Stomach (tissue), 9 donors: ENCODE results near the gene CAMK2N1. TPM values are rescaled to one million over a fixed set of nuclear protein-coding genes. Genes with fewer than 3 reads are reported as not detected.
"Not testable (repeated sequence)": the region's sequence is repeated elsewhere in the genome, so short reads cannot be mapped to it uniquely, and the experiment has no call there.

Experiments used
- DNase-seq, 2 donors: peaks; one replicate each; pipeline versions ENCODE4 v3.0.0 to v3.0.0-alpha.2; 2013 to 2019
- H3K27ac ChIP-seq, 5 donors: fragments of 200-600 bp in 4 of 5; sonication (generic) in 4 of 5; one replicate each; pipeline ENCODE4 v1.5.1; 2013 to 2019; ENCODE audit warnings: mild to moderate bottlenecking in 1 of 5, moderate library complexity in 1 of 5
- H3K27me3 ChIP-seq, 3 donors: fragments of 200-600 bp; sonication (generic); one replicate each; pipeline ENCODE4 v1.5.1; 2017 to 2019; ENCODE audit warnings: mixed run types in 1 of 3
- H3K36me3 ChIP-seq, 4 donors: fragments of 200-600 bp; sonication (generic); 1 replicate in 3 of 4; 2 replicates in 1 of 4; pipeline ENCODE4 v1.5.1; 2016 to 2019
- H3K4me1 ChIP-seq, 4 donors: fragments of 200-600 bp; sonication (generic); one replicate each; pipeline ENCODE4 v1.5.1; 2016 to 2019
- H3K4me3 ChIP-seq, 4 donors: fragments of 200-600 bp; sonication (generic) in 3 of 4; one replicate each; pipeline ENCODE4 v1.5.1; 2016 to 2019; ENCODE audit warnings: mild to moderate bottlenecking in 1 of 4
- H3K9me3 ChIP-seq, 4 donors: fragments of 200-600 bp; sonication (generic); one replicate each; pipeline ENCODE4 v1.5.1; 2016 to 2019
- EP300 ChIP-seq: sonication (generic); formaldehyde crosslinking; IDR thresholded peaks from one replicate; pipeline ENCODE4 v1.6.1; 2017; ENCODE audit warnings: antibody characterized with exemption
- POLR2A ChIP-seq, 4 donors: fragments of 450-650 bp; IDR thresholded peaks; one replicate each; pipeline ENCODE4 v1.6.1; 2016; ENCODE audit warnings: antibody characterized with exemption in 4 of 4, control low read depth in 2 of 4, mild to moderate bottlenecking in 1 of 4, moderate library complexity in 1 of 4
- POLR2AphosphoS5 ChIP-seq, 3 donors: sonication (generic); formaldehyde crosslinking; IDR thresholded peaks; one replicate each; pipeline ENCODE4 v1.6.1; 2016; ENCODE audit warnings: antibody characterized with exemption in 3 of 3
- WGBS, 5 donors: extraction: QIAGEN DNeasy Blood & Tissue Kit in 3 of 5; methylation state at CpG; one replicate each; pipeline versions ENCODE4 v1.1.5 to v1.1.7; 2013 to 2018; 5-methylcytosine and 5-hydroxymethylcytosine counted together
- intact Hi-C: fragments of 100-400 bp; cut with DNase I; formaldehyde crosslinking; loops from one replicate; pipeline ENCODE4 v1.15.1; 2023; ENCODE audit warnings: low total_unique reads
- polyA plus RNA-seq, 3 donors: library from polyadenylated mRNA; stranded (reverse); fragments of 200-250 nt; gene quantifications; one replicate each; pipeline ENCODE4 v1.2.3, GENCODE V29; 2013
- total RNA-seq, 5 donors: library from RNA; depleted of rRNA; stranded (reverse); fragments of >200 nt; gene quantifications; one replicate each; pipeline versions ENCODE4 v1.1.0 to v1.2.3, GENCODE V29; 2014 to 2016
- TF ChIP-seq, protein P1 (sequence below), 7 experiments: fragments of 450-650 bp in 4 of 7; fragments of 200-600 bp in 3 of 7; sonication (generic) in 3 of 7; IDR thresholded peaks; one replicate each; pipeline ENCODE4 v1.5.1; 2016 to 2019; ENCODE audit warnings: antibody characterized with exemption in 7 of 7, control low read depth in 2 of 7, mild to moderate bottlenecking in 1 of 7
- donor health status: healthy with polysubstance abuse.
- donor health status: Bipolar disorder and iron deficiency.
- donor health status: healthy.

The CAMK2N1 gene
- total and polyA plus RNA-seq, 8 donors = 8.2 to 195 (median 12.9) TPM

DNA sequence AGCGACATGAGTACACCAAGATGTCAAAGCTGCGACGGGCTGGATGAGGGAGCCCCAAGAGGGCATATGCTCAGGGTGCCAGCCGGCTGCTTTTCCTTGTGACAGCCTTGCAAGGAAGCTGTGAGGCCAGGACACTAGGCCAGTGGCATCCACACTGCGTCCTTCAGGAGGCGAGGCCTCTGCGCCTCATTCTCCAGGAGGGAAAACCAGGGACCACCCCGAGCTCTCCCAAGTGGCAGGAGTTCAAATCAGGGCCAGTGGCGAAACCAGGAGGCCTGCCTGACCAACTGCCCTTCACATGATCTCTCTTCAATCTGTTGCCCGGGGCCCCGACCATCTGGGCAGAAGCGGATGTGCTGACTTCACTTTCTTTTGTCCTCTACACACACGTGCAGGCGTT lies 13.7 kb upstream of the CAMK2N1 start:
- intact Hi-C loops = loop anchor here (10.0 kb wide), 1 partner anchor 585 kb away; no protein-coding TSS in a partner anchor
- Histone ChIP-seq H3K36me3 (peaks cover 41 to 78% (median 75%) of the 10 kb centered on the region in 4 donors), H3K27me3 (no peaks in the 10 kb centered on the region), H3K4me1 (peaks cover 0 to 26% (median 5%) of the 10 kb centered on the region in 4 donors), H3K9me3 (no peaks in the 10 kb centered on the region), H3K27ac (no peak overlapping the region), H3K4me3 (no peak overlapping the region)
- WGBS, 5 donors = 88 to 92% (median 91%) methylated on average over 14 of the region's 14 CpGs
- no peak for DNase-seq
- TF ChIP-seq POLR2AphosphoS5 (IDR thresholded peaks at IDR 0.05) (no peak), POLR2A (IDR thresholded peaks at IDR 0.05) (no peak), EP300 (no peak)
- TF ChIP-seq, protein P1, sequence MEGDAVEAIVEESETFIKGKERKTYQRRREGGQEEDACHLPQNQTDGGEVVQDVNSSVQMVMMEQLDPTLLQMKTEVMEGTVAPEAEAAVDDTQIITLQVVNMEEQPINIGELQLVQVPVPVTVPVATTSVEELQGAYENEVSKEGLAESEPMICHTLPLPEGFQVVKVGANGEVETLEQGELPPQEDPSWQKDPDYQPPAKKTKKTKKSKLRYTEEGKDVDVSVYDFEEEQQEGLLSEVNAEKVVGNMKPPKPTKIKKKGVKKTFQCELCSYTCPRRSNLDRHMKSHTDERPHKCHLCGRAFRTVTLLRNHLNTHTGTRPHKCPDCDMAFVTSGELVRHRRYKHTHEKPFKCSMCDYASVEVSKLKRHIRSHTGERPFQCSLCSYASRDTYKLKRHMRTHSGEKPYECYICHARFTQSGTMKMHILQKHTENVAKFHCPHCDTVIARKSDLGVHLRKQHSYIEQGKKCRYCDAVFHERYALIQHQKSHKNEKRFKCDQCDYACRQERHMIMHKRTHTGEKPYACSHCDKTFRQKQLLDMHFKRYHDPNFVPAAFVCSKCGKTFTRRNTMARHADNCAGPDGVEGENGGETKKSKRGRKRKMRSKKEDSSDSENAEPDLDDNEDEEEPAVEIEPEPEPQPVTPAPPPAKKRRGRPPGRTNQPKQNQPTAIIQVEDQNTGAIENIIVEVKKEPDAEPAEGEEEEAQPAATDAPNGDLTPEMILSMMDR (IDR thresholded peaks at IDR 0.05) = no peak

DNA sequence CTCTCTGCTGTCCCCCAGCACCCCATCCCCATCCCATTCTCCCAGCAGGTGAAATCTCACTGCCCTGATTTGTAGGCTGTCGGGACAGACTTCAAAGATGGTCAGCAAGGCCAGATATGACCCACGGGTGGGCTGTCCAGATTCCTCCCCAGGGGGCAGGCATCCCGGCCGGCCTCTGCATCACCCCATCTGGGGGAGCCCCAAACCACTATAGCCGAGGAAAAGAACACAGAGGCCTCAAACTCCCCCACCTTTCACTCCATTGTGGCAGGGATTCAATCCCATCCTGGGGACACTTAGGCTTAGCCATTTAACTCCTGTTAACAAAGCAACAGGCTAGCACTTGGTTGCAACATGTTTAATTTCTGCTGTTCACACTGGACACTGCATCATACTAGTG lies 13.1 kb upstream of the CAMK2N1 start:
- Histone ChIP-seq H3K27ac (no peak overlapping the region), H3K36me3 (peaks cover 41 to 75% (median 72%) of the 10 kb centered on the region in 4 donors), H3K9me3 (no peaks in the 10 kb centered on the region), H3K4me1 (peaks cover under 1 to 26% (median 5%) of the 10 kb centered on the region in 4 donors), H3K27me3 (no peaks in the 10 kb centered on the region), H3K4me3 (no peak overlapping the region)
- no peak for TF ChIP-seq POLR2AphosphoS5 (IDR thresholded peaks at IDR 0.05)
- TF ChIP-seq, protein P1 (IDR thresholded peaks at IDR 0.05) = no peak
- TF ChIP-seq EP300 = no peak
- no peak for TF ChIP-seq POLR2A (IDR thresholded peaks at IDR 0.05)
- WGBS, 5 donors = 88 to 93% (median 90%) methylated on average over 5 of the region's 5 CpGs
- DNase-seq = no peak
- intact Hi-C loops = loop anchor here (10.0 kb wide), 1 partner anchor 584 kb away; no protein-coding TSS in a partner anchor

DNA sequence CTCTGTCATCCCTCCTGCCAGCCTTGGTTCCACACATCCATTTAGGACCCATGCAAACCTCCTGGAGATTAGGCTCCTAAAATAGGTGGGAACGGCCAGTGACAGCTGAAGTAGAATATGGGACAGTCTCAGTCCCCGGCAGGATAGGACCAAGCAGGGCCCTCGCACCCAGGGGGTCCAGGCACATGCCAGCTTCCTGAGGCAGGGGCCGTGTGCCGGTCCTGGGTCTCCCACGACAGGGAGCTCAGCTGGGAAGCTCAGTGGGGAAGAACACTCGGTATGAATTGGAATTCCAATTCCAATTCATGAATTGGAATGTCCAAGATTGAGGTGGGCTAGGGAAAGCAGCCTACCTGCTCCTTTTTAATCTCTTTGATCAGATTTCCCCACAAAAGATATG lies 12.1 kb upstream of the CAMK2N1 start:
- intact Hi-C loops = loop anchor here (10.0 kb wide), 1 partner anchor 583 kb away; no protein-coding TSS in a partner anchor
- H3K27me3 ChIP-seq = no peaks in the 10 kb centered on the region
- 82 to 92% (median 87%) methylated on average over 7 of the region's 7 CpGs for WGBS, 5 donors

DNA sequence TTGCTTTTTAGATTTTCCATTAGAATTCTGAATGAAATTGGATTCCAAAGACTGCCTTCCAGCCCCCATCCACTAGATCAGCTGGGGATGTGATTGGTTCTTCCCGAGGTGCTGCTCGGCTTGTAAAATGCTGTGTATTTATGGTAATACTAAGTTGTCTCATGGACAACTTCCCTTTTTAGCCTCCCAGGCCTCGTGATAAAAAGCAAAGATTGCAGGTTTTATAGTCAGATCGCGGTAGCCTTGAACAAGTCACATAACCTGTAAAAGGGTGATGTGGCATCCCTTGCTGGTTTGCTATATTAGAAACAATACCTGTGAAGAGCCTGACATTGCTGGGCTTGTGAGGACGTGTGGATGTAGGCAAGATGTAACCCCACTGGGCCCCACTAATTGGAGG lies 11.5 kb upstream of the CAMK2N1 start:
- Histone ChIP-seq H3K4me3 (no peak overlapping the region), H3K9me3 (no peaks in the 10 kb centered on the region), H3K4me1 (peaks cover 8 to 30% (median 9%) of the 10 kb centered on the region in 4 donors), H3K36me3 (peaks cover 40 to 60% (median 57%) of the 10 kb centered on the region in 4 donors), H3K27ac (no peak overlapping the region), H3K27me3 (no peaks in the 10 kb centered on the region)
- 71 to 80% (median 78%) methylated on average over 6 of the region's 6 CpGs for WGBS, 5 donors
- intact Hi-C loops = loop anchor here (10.0 kb wide), 1 partner anchor 583 kb away; no protein-coding TSS in a partner anchor
- TF ChIP-seq EP300 (no peak), POLR2A (IDR thresholded peaks at IDR 0.05) (no peak), POLR2AphosphoS5 (IDR thresholded peaks at IDR 0.05) (no peak)
- TF ChIP-seq, protein P1 (IDR thresholded peaks at IDR 0.05) = no peak
- no peak for DNase-seq

More for the DNA sequence above, 12.1 kb upstream of the CAMK2N1 start:
- peaks cover 8 to 30% (median 9%) of the 10 kb centered on the region in 4 donors for H3K4me1 ChIP-seq
- H3K36me3 ChIP-seq = peaks cover 41 to 66% (median 64%) of the 10 kb centered on the region in 4 donors
- no peak overlapping the region for H3K4me3 ChIP-seq
- no peak overlapping the region for H3K27ac ChIP-seq
- DNase-seq = no peak
- no peak for TF ChIP-seq POLR2A (IDR thresholded peaks at IDR 0.05)
- TF ChIP-seq POLR2AphosphoS5 (IDR thresholded peaks at IDR 0.05) = no peak
- TF ChIP-seq EP300 = no peak
- TF ChIP-seq, protein P1 (IDR thresholded peaks at IDR 0.05) = no peak
- H3K9me3 ChIP-seq = no peaks in the 10 kb centered on the region

DNA sequence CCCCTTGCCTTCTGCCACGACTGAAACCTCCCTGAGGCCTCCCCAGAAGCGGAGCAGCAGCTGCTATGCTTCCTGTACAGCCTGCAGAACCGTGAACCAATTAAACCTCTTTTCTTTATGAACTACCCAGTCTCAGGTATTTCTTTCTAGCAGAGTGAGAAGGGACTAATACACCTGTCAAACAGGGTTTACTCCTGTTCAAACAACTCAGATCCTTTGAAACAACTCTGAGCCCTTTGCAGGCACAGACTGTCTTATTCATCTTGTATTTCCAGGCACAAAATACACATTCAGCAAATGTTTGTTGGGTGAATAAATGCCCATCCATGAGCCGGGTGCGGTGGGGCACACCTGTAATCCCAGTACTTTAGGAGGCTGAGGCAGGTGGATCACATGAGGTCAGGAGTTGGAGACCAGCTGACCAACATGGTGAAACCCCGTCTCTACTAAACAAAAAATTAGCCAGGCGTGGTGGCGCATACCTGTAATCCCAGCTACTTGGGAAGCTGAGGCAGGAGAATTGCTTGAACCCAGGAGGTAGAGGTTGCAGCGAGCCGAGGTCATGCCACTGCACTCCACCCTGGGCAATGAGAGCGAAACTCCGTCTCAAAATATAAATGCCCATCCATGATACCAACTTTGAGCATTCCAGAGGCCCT lies 10.8 kb upstream of the CAMK2N1 start:
- intact Hi-C loops = loop anchor here (10.0 kb wide), 1 partner anchor 582 kb away; no protein-coding TSS in a partner anchor
- 85 to 89% (median 86%) methylated on average over 12 of the region's 12 CpGs for whole genome bisulfite sequencing, 5 donors
- not testable (repeated sequence) for H3K9me3 ChIP-seq, DNase-seq, H3K27me3 ChIP-seq, H3K27ac ChIP-seq, H3K4me3 ChIP-seq
- Histone ChIP-seq H3K4me1 (peaks cover 8 to 30% (median 9%) of the 10 kb centered on the region in 4 donors), H3K36me3 (peaks cover 33 to 54% (median 51%) of the 10 kb centered on the region in 4 donors)
